ENCODE results near the gene TAMALIN.

TAMALIN gene

GRCh38 chr12:52054833-52055730 is 48.3 kb downstream of the TAMALIN start:
- no peaks in the 10 kb centered on the region for H3K9me3 Mint-ChIP-seq
- intact Hi-C loops (cut with micrococcal nuclease), result no loop called here
- H3K27ac Mint-ChIP-seq, result no peak overlapping the region
- H3K4me1 Mint-ChIP-seq (ENCODE audit: low read depth), result peaks cover 22% of the 10 kb centered on the region
- peaks cover 5% of the 10 kb centered on the region for H3K36me3 Mint-ChIP-seq (ENCODE audit: low read depth)
- peaks cover 24% of the 10 kb centered on the region for H3K27me3 Mint-ChIP-seq
- no peak overlapping the region for H3K4me3 Mint-ChIP-seq

GRCh38 chr12:52055731-52056711 is 49.3 kb downstream of the TAMALIN start:
- H3K27ac Mint-ChIP-seq, result no peak overlapping the region
- H3K27me3 Mint-ChIP-seq, result peaks cover 19% of the 10 kb centered on the region
- H3K36me3 Mint-ChIP-seq (ENCODE audit: low read depth), result peaks cover 5% of the 10 kb centered on the region
- intact Hi-C loops (cut with micrococcal nuclease), result no loop called here
- H3K4me3 Mint-ChIP-seq, result no peak overlapping the region
- H3K9me3 Mint-ChIP-seq, result no peaks in the 10 kb centered on the region
- H3K4me1 Mint-ChIP-seq (ENCODE audit: low read depth), result peaks cover 15% of the 10 kb centered on the region

GRCh38 chr12:52056801-52057637 is 50.3 kb downstream of the TAMALIN start:
- Mint-ChIP-seq H3K36me3 (ENCODE audit: low read depth) (peaks cover 5% of the 10 kb centered on the region), H3K4me3 (no peak overlapping the region), H3K9me3 (no peaks in the 10 kb centered on the region), H3K4me1 (ENCODE audit: low read depth) (peaks cover 5% of the 10 kb centered on the region), H3K27ac (no peak overlapping the region), H3K27me3 (peaks cover 13% of the 10 kb centered on the region)
- intact Hi-C loops (cut with micrococcal nuclease), result no loop called here

GRCh38 chr12:52057638-52058576 is 51.2 kb downstream of the TAMALIN start:
- H3K4me1 Mint-ChIP-seq (ENCODE audit: low read depth), result no peaks in the 10 kb centered on the region
- H3K36me3 Mint-ChIP-seq (ENCODE audit: low read depth), result peaks cover 5% of the 10 kb centered on the region
- H3K27ac Mint-ChIP-seq, result no peak overlapping the region
- H3K27me3 Mint-ChIP-seq, result peaks cover 6% of the 10 kb centered on the region
- no peaks in the 10 kb centered on the region for H3K9me3 Mint-ChIP-seq
- no peak overlapping the region for H3K4me3 Mint-ChIP-seq
- intact Hi-C loops (cut with micrococcal nuclease), result no loop called here

- Mint-ChIP-seq H3K9me3 (no peaks in the 10 kb centered on the region), H3K4me3 (no peak overlapping the region)
Measured at GRCh38 chr12:52058631-52059361, 52.0 kb downstream of the TAMALIN start.

GRCh38 chr12:52059582-52060497 is 53.1 kb downstream of the TAMALIN start:
- no peaks in the 10 kb centered on the region for H3K9me3 Mint-ChIP-seq
- peaks cover 5% of the 10 kb centered on the region for H3K36me3 Mint-ChIP-seq (ENCODE audit: low read depth)
- H3K27ac Mint-ChIP-seq, result no peak overlapping the region
- intact Hi-C loops (cut with micrococcal nuclease), result no loop called here
- H3K27me3 Mint-ChIP-seq, result peaks cover 4% of the 10 kb centered on the region
- no peak overlapping the region for H3K4me3 Mint-ChIP-seq
- H3K4me1 Mint-ChIP-seq (ENCODE audit: low read depth), result peaks cover 6% of the 10 kb centered on the region

More at GRCh38 chr12:52058631-52059361, 52.0 kb downstream of the TAMALIN start:
- Mint-ChIP-seq H3K36me3 (ENCODE audit: low read depth) (peaks cover 5% of the 10 kb centered on the region), H3K27ac (no peak overlapping the region), H3K4me1 (ENCODE audit: low read depth) (no peaks in the 10 kb centered on the region), H3K27me3 (peaks cover 6% of the 10 kb centered on the region)
- intact Hi-C loops (cut with micrococcal nuclease), result no loop called here

GRCh38 chr12:52060498-52061177 is 53.9 kb downstream of the TAMALIN start:
- Mint-ChIP-seq H3K36me3 (ENCODE audit: low read depth) (peaks cover 5% of the 10 kb centered on the region), H3K27ac (no peak overlapping the region), H3K4me1 (ENCODE audit: low read depth) (peaks cover 6% of the 10 kb centered on the region), H3K27me3 (peaks cover 11% of the 10 kb centered on the region), H3K4me3 (no peak overlapping the region), H3K9me3 (no peaks in the 10 kb centered on the region)
- intact Hi-C loops (cut with micrococcal nuclease), result no loop called here

GRCh38 chr12:52061470-52062166 is 54.9 kb downstream of the TAMALIN start:
- Mint-ChIP-seq H3K9me3 (no peaks in the 10 kb centered on the region), H3K27me3 (peaks cover 13% of the 10 kb centered on the region), H3K27ac (no peak overlapping the region), H3K4me1 (ENCODE audit: low read depth) (peaks cover 10% of the 10 kb centered on the region), H3K4me3 (no peak overlapping the region), H3K36me3 (ENCODE audit: low read depth) (peaks cover 5% of the 10 kb centered on the region)
- intact Hi-C loops (cut with micrococcal nuclease), result no loop called here

GRCh38 chr12:52062167-52063081 is 55.7 kb downstream of the TAMALIN start:
- Mint-ChIP-seq H3K4me3 (no peak overlapping the region), H3K36me3 (ENCODE audit: low read depth) (no peaks in the 10 kb centered on the region), H3K9me3 (no peaks in the 10 kb centered on the region), H3K27ac (no peak overlapping the region), H3K4me1 (ENCODE audit: low read depth) (peaks cover 14% of the 10 kb centered on the region), H3K27me3 (peaks cover 19% of the 10 kb centered on the region)
- intact Hi-C loops (cut with micrococcal nuclease), result no loop called here
